A549 (cell line): ENCODE data around the gene CXorf65. TPM values are rescaled to one million over a fixed set of nuclear protein-coding genes. Genes with fewer than 3 reads are reported as not detected.

Experiments used
- ATAC-seq, 2 experiments: fragments of 200-7000 bp in 1 of 2; fragments of >200 bp in 1 of 2; cut with Nextera tagmentation in 1 of 2; cut with Tn5 transposase in 1 of 2; 3 replicates each; pipeline versions ENCODE4 v1.8.0 to v1.9.1; 2018 to 2020; ENCODE audit warnings: mild to moderate bottlenecking in 1 of 2, moderate library complexity in 1 of 2
- CTCF ChIA-PET: fragments of 300-600 bp; sonication (Branson Sonifier 250); formaldehyde crosslinking; extraction: SDS; loops from one replicate; lab custom pipeline; 2021; ENCODE audit warnings: antibody characterized with exemption, inconsistent platforms; lab: Yijun Ruan, JAX
- POLR2A ChIA-PET: fragments of 350-600 bp; formaldehyde crosslinking; extraction: SDS; loops from one replicate; lab custom pipeline; 2021; ENCODE audit warnings: antibody characterized with exemption, inconsistent platforms; lab: Yijun Ruan, JAX
- DNase-seq, 2 experiments: peaks; one replicate each; pipeline versions ENCODE4 v3.0.0 to v3.0.0-alpha.2; 2011 to 2016; ENCODE audit warnings: low read depth in 1 of 2, low spot score in 1 of 2
- FAIRE-seq: peaks from 2 replicates; lab custom pipeline; 2011; peaks lifted over from hg19 to GRCh38; lab: Jason Lieb, UNC
- H3K27ac ChIP-seq, 2 experiments: fragments of >200 bp; sonication (Bioruptor Twin); formaldehyde crosslinking; 3 replicates each; pipeline ENCODE4 v1.5.1; 2016 to 2017
- H3K4me1 ChIP-seq: fragments of >200 bp; sonication (Bioruptor Twin); formaldehyde crosslinking; 3 replicates; pipeline ENCODE4 v1.6.1; 2016
- H3K4me2 ChIP-seq: fragments of >200 bp; sonication (Bioruptor Twin); formaldehyde crosslinking; 3 replicates; pipeline ENCODE4 v1.6.1; 2016
- H3K4me3 ChIP-seq: fragments of >200 bp; sonication (Bioruptor Twin); formaldehyde crosslinking; 3 replicates; pipeline ENCODE4 v1.5.1; 2016
- H3K9me3 ChIP-seq: fragments of >200 bp; sonication (Bioruptor Twin); formaldehyde crosslinking; 3 replicates; pipeline ENCODE4 v1.6.1; 2016
- BHLHE40 ChIP-seq: IDR thresholded peaks from 2 replicates; pipeline ENCODE4 v1.6.1; 2012; ENCODE audit warnings: low read depth, low read length, inconsistent platforms
- CBX2 ChIP-seq: fragments of 200-600 bp; sonication (generic); IDR thresholded peaks from 2 replicates; pipeline ENCODE4 v1.6.1; 2016; ENCODE audit warnings: low read depth, mild to moderate bottlenecking, borderline replicate concordance
- CEBPB ChIP-seq, 2 experiments: fragments of >200 bp in 1 of 2; sonication (Bioruptor Twin) in 1 of 2; formaldehyde crosslinking in 1 of 2; IDR thresholded peaks; 2 replicates each; pipeline ENCODE4 v1.6.1; 2012 to 2016
- CHD2 ChIP-seq: fragments of 150-350 bp; IDR thresholded peaks from 2 replicates; pipeline ENCODE4 v1.6.1; 2014; ENCODE audit warnings: low read length; ENCODE audit not compliant: partially characterized antibody
- EHF ChIP-seq: fragments of 250-450 bp; sonication (Bioruptor Pico); IDR thresholded peaks from 2 replicates; pipeline ENCODE4 v1.5.0; 2020; ENCODE audit warnings: mild to moderate bottlenecking
- EHMT2 ChIP-seq: fragments of 200-600 bp; sonication (generic); IDR thresholded peaks from 2 replicates; pipeline ENCODE4 v1.6.1; 2016; ENCODE audit warnings: antibody characterized with exemption, low read depth, mild to moderate bottlenecking, moderate library complexity
- ELK1 ChIP-seq: fragments of 150-350 bp; IDR thresholded peaks from 2 replicates; pipeline ENCODE4 v1.6.1; 2014; ENCODE audit warnings: low read depth, mild to moderate bottlenecking, low read length
- ESRRA ChIP-seq: fragments of 150-350 bp; IDR thresholded peaks from 2 replicates; pipeline ENCODE4 v1.6.1; 2014; ENCODE audit warnings: mild to moderate bottlenecking, low read length, borderline replicate concordance
- FOSB ChIP-seq: fragments of 250-450 bp; sonication (Bioruptor Pico); IDR thresholded peaks from 2 replicates; pipeline ENCODE4 v1.5.0; 2020; ENCODE audit warnings: mild to moderate bottlenecking, moderate library complexity
- GATA3 ChIP-seq: IDR thresholded peaks from 2 replicates; pipeline ENCODE4 v1.6.1; 2012; ENCODE audit warnings: borderline replicate concordance
- HES2 ChIP-seq: fragments of >200 bp; sonication (Bioruptor Twin); formaldehyde crosslinking; IDR thresholded peaks from 2 replicates; pipeline ENCODE4 v1.6.1; 2016
- HEYL ChIP-seq: fragments of 250-450 bp; sonication (Bioruptor Pico); IDR thresholded peaks from 2 replicates; pipeline ENCODE4 v1.8.0; 2021; ENCODE audit warnings: mild to moderate bottlenecking, moderate library complexity
- HOXB13 ChIP-seq: fragments of 250-450 bp; sonication (Bioruptor Pico); IDR thresholded peaks from 2 replicates; pipeline ENCODE4 v1.5.0; 2020; ENCODE audit warnings: low read depth, mild to moderate bottlenecking, moderate library complexity
- HOXB5 ChIP-seq: fragments of 250-450 bp; sonication (Bioruptor Pico); IDR thresholded peaks from 2 replicates; pipeline ENCODE4 v1.5.0; 2020; ENCODE audit warnings: mild to moderate bottlenecking, moderate library complexity
- JUN ChIP-seq, 2 experiments: fragments of >200 bp; sonication (Bioruptor Twin); formaldehyde crosslinking; IDR thresholded peaks; 2 replicates in 1 of 2; 3 replicates in 1 of 2; pipeline ENCODE4 v1.6.1; 2016 to 2017
- JUNB ChIP-seq: fragments of >200 bp; sonication (Bioruptor Twin); formaldehyde crosslinking; IDR thresholded peaks from 2 replicates; pipeline ENCODE4 v1.6.1; 2016
- MAFK ChIP-seq: fragments of 450-650 bp; IDR thresholded peaks from 2 replicates; pipeline ENCODE4 v1.6.1; 2014; ENCODE audit not compliant: partially characterized antibody
- NFE2L2 ChIP-seq: fragments of 150-350 bp; conservative IDR thresholded peaks from 2 replicates; pipeline ENCODE4 v1.6.1; 2014; ENCODE audit warnings: low read length
- PBX3 ChIP-seq: IDR thresholded peaks from 2 replicates; pipeline ENCODE4 v1.6.1; 2012
- PHF8 ChIP-seq: fragments of 200-600 bp; sonication (generic); IDR thresholded peaks from 2 replicates; pipeline ENCODE4 v1.6.1; 2016; ENCODE audit warnings: low read depth, mild to moderate bottlenecking, antibody characterized with exemption, moderate library complexity, borderline replicate concordance
- POLR2A ChIP-seq: IDR thresholded peaks from 2 replicates; pipeline ENCODE4 v1.6.1; 2012; ENCODE audit warnings: mild to moderate bottlenecking, low read length
- POLR2AphosphoS2 ChIP-seq: conservative IDR thresholded peaks from 2 replicates; pipeline ENCODE4 v1.6.1; 2012; ENCODE audit warnings: low read length, improper control_type of control experiment, inconsistent platforms
- RAD21 ChIP-seq, 2 experiments: fragments of >200 bp in 1 of 2; sonication (Bioruptor Twin) in 1 of 2; formaldehyde crosslinking in 1 of 2; IDR thresholded peaks in 1 of 2; conservative IDR thresholded peaks in 1 of 2; 2 replicates in 1 of 2; 3 replicates in 1 of 2; pipeline ENCODE4 v1.6.1; 2012 to 2018; ENCODE audit warnings: inconsistent platforms in 1 of 2
- RFX5 ChIP-seq: fragments of 450-650 bp; IDR thresholded peaks from 2 replicates; pipeline ENCODE4 v1.7.1; 2014; ENCODE audit warnings: antibody characterized with exemption, mild to moderate bottlenecking, moderate library complexity
- SMC3 ChIP-seq: fragments of >200 bp; sonication (Bioruptor Twin); formaldehyde crosslinking; IDR thresholded peaks from 3 replicates; pipeline ENCODE4 v1.6.1; 2018; ENCODE audit warnings: inconsistent platforms
- SREBF2 ChIP-seq: fragments of 450-650 bp; IDR thresholded peaks from 2 replicates; pipeline ENCODE4 v1.6.1; 2014; ENCODE audit warnings: mild to moderate bottlenecking, moderate library complexity
- TFCP2L1 ChIP-seq: fragments of 250-450 bp; sonication (Bioruptor Pico); IDR thresholded peaks from 2 replicates; pipeline ENCODE4 v1.5.0; 2021; ENCODE audit warnings: mild to moderate bottlenecking
- ZC3H11A ChIP-seq: fragments of 450-650 bp; IDR thresholded peaks from 2 replicates; pipeline ENCODE4 v1.6.1; 2014; ENCODE audit warnings: antibody characterized with exemption, mild to moderate bottlenecking
- ZSCAN20 ChIP-seq: fragments of 250-450 bp; sonication (Bioruptor Pico); IDR thresholded peaks from 2 replicates; pipeline ENCODE4 v1.8.0; 2022; ENCODE audit warnings: mild to moderate bottlenecking, moderate library complexity
- WGBS: methylation state at CpG from one replicate; pipeline ENCODE4 v1.1.6; 2017; ENCODE audit errors: missing lambda C conversion rate; 5-methylcytosine and 5-hydroxymethylcytosine counted together
- polyA plus RNA-seq, 4 experiments: library from polyadenylated mRNA; depleted of rRNA in 3 of 4; stranded (reverse); fragments of >200 nt; fragmentation: RNase III in 1 of 4; extraction: RNeasy Plus Mini Kit Qiagen cat#74134 plus additional on column Dnase treatment in 1 of 4; gene quantifications; 2 replicates in 3 of 4; 3 replicates in 1 of 4; pipeline ENCODE4 v1.2.3, GENCODE V29; 2011 to 2017
- TF ChIP-seq, protein P1 (sequence below): IDR thresholded peaks from 2 replicates; pipeline ENCODE4 v1.6.1; 2012; ENCODE audit warnings: low read depth, borderline replicate concordance
- TF ChIP-seq, protein P2 (sequence below): fragments of >200 bp; sonication (Bioruptor Twin); formaldehyde crosslinking; IDR thresholded peaks from 3 replicates; pipeline ENCODE4 v1.5.1; 2016

CXorf65 gene
- polyA plus RNA-seq, 2 of the 4 experiments (the other 2 are of a cell fraction) = not detected

- peaks cover 6% of the 10 kb centered on the region; the same call in 2 of the 3 replicates for H3K4me1 ChIP-seq
- WGBS = 70% methylated on average over 15 of the region's 31 CpGs
- FAIRE-seq = no peak
- H3K4me2 ChIP-seq = no peak overlapping the region
- no peak overlapping the region for H3K4me3 ChIP-seq
- ATAC-seq = peak in 1 of 2 experiments; percentile 34; a peak in 3 of 6 replicates
- H3K27ac ChIP-seq = no peak overlapping the region
- H3K9me3 ChIP-seq = no peaks in the 10 kb centered on the region
- POLR2A ChIA-PET = no interaction called here
- TF ChIP-seq NFE2L2 (no peak), EHF (CRISPR knock-in tag) (no peak), MAFK (no peak), JUNB (no peak), POLR2AphosphoS2 (no peak), POLR2A (no peak), HOXB13 (CRISPR knock-in tag) (no peak), GATA3 (no peak), ZC3H11A (no peak), ESRRA (no peak), RAD21 (conservative IDR thresholded peaks at IDR 0.05 in 1 of 2, IDR thresholded peaks at IDR 0.05 in 1 of 2) (no peak), CHD2 (no peak), HEYL (CRISPR knock-in tag) (no peak), PBX3 (no peak), HOXB5 (CRISPR knock-in tag) (no peak), RFX5 (no peak), EHMT2 (no peak), PHF8 (no peak), CEBPB (IDR thresholded peaks at IDR 0.05) (no peak), HES2 (no peak)
- DNase-seq = no peak
- CTCF ChIA-PET = interaction anchor here (0.8 to 2.4 kb wide), 4 partner anchors 12 to 29 kb away, joined by 3 to 9 read pairs (median 5); no protein-coding TSS in a partner anchor
These were observed 5.7 kb downstream of the CXorf65 start for GRCh38 chrX:71100581-71101505.

GRCh38 chrX:71099736-71100135 lies 6.8 kb downstream of the CXorf65 start:
- no peak overlapping the region for H3K27ac ChIP-seq
- DNase-seq (no peak), ATAC-seq (no peak), FAIRE-seq (no peak)
- WGBS = 61% methylated on average over 3 of the region's 4 CpGs
- no peak overlapping the region for H3K4me3 ChIP-seq
- TF ChIP-seq JUNB = no peak
- no peak for TF ChIP-seq SMC3
- TF ChIP-seq TFCP2L1 (CRISPR knock-in tag) = no peak
- no peak for TF ChIP-seq ESRRA
- no peak for TF ChIP-seq RAD21 (conservative IDR thresholded peaks at IDR 0.05 in 1 of 2, IDR thresholded peaks at IDR 0.05 in 1 of 2)
- TF ChIP-seq FOSB (CRISPR knock-in tag) = no peak
- TF ChIP-seq ELK1 = no peak
- no peak for TF ChIP-seq SREBF2
- TF ChIP-seq, protein P1, sequence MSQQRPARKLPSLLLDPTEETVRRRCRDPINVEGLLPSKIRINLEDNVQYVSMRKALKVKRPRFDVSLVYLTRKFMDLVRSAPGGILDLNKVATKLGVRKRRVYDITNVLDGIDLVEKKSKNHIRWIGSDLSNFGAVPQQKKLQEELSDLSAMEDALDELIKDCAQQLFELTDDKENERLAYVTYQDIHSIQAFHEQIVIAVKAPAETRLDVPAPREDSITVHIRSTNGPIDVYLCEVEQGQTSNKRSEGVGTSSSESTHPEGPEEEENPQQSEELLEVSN = no peak
- no peak for TF ChIP-seq CBX2
- TF ChIP-seq ZSCAN20 (CRISPR knock-in tag) = no peak
- no peak for TF ChIP-seq PBX3
- no peak for TF ChIP-seq BHLHE40
- no peak for TF ChIP-seq JUN (IDR thresholded peaks at IDR 0.05)
- TF ChIP-seq CHD2 = no peak
- TF ChIP-seq, protein P2, sequence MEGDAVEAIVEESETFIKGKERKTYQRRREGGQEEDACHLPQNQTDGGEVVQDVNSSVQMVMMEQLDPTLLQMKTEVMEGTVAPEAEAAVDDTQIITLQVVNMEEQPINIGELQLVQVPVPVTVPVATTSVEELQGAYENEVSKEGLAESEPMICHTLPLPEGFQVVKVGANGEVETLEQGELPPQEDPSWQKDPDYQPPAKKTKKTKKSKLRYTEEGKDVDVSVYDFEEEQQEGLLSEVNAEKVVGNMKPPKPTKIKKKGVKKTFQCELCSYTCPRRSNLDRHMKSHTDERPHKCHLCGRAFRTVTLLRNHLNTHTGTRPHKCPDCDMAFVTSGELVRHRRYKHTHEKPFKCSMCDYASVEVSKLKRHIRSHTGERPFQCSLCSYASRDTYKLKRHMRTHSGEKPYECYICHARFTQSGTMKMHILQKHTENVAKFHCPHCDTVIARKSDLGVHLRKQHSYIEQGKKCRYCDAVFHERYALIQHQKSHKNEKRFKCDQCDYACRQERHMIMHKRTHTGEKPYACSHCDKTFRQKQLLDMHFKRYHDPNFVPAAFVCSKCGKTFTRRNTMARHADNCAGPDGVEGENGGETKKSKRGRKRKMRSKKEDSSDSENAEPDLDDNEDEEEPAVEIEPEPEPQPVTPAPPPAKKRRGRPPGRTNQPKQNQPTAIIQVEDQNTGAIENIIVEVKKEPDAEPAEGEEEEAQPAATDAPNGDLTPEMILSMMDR = no peak
- no peak for TF ChIP-seq POLR2A
- TF ChIP-seq MAFK = no peak
- TF ChIP-seq PHF8 = no peak
- H3K4me1 ChIP-seq = peaks cover 6% of the 10 kb centered on the region; the same call in 2 of the 3 replicates
- no peak overlapping the region for H3K4me2 ChIP-seq
- CTCF ChIA-PET = interaction anchor here (0.5 to 2.4 kb wide), 7 partner anchors 9 to 116 kb away, joined by 3 to 9 read pairs (median 4); partner anchors contain the start of genes IL2RG and MED12
- POLR2A ChIA-PET = interaction anchor here (1.3 kb wide), 1 partner anchor 18 kb away, joined by 3 read pairs; the partner anchor contains the start of gene MED12
- no peaks in the 10 kb centered on the region for H3K9me3 ChIP-seq
